GM18526 (cell line): ENCODE data around the gene BTG2.

ENCODE experiments used
- POLR2A ChIP-seq: IDR thresholded peaks from 3 replicates; pipeline ENCODE4 v1.6.1; 2011; ENCODE audit not compliant: insufficient read length; ENCODE audit errors: extremely low read depth

BTG2 gene

DNA sequence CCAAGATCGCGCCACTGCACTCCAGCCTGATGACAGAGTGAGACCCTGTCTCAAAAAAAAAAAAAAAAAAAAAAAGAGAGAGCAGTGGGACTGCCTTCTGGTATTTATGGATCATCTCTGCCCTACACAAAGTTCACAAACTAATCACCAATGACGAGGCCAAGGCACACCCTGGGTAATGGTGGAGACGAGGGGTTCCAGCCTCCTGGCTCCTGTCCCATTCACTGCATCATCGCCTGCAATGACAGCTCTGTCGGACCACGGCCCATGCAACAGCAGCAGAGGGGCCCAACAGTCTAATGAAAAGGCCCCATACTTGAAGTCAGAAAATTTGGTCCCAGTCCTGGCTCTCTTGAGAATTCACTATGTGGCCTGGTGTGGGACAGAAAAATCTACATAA lies 2.9 kb upstream of the BTG2 start:
- TF ChIP-seq POLR2A = no peak

DNA sequence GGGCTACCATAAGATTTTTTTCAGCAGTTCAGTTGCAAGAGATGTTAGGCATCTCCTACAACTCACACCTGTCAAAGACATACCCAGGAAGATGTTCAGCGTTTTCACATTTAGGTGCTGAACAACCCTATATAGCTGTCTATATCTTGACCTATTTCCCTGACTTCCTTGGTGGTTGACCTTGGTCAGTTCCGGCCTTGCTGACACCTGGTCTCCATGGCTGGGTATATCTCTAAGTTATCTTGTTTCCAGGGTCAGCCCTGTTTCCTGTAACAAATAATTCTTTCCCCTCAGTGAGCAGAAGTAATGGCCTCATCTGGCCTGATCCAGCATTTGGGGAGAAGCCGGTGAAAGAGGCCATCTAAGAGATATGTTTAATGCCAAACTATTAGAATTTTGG lies 2.4 kb upstream of the BTG2 start:
- TF ChIP-seq POLR2A = no peak

DNA sequence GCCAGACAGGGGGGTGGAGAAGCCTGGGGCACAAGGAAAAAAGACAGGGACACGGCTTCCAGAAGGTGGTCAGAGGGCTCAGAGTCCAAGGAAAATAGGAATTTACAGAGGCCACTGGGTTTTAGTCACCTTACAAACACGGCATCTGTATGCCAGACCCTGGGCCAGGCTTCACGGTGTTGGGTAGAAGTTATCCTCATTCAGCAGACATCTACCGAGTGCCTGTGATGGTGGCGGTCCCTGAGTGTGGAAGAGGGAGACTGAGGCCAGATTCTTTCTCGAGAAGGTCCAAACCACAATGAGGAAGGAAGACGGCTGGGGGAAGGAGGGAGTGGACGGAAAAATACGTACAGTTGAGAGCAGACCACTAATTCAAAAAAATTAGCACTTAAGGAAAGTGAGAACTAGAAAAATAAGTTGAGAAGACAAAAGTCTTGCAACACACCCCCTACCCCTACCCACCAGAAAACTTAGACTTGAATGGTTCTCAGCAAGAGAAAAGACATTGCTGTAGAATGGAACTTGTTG lies 864 bp upstream of the BTG2 start:
- peak; percentile 1 for TF ChIP-seq POLR2A

DNA sequence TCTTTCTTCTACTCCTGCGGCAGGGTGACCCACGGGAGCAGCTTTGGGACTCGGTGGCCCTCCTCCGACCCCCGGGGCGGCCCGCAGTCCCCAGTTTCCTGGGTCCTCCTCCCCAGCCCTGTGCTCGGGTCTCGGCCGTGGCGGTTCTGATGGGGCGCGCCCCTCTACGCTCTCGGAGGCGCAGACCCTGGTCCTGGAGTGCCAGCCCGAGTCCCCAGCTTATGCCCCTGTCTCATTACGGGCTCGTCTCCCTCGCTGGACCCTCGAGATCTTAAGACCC lies 430 bp downstream of the BTG2 start:
- no peak for TF ChIP-seq POLR2A

DNA sequence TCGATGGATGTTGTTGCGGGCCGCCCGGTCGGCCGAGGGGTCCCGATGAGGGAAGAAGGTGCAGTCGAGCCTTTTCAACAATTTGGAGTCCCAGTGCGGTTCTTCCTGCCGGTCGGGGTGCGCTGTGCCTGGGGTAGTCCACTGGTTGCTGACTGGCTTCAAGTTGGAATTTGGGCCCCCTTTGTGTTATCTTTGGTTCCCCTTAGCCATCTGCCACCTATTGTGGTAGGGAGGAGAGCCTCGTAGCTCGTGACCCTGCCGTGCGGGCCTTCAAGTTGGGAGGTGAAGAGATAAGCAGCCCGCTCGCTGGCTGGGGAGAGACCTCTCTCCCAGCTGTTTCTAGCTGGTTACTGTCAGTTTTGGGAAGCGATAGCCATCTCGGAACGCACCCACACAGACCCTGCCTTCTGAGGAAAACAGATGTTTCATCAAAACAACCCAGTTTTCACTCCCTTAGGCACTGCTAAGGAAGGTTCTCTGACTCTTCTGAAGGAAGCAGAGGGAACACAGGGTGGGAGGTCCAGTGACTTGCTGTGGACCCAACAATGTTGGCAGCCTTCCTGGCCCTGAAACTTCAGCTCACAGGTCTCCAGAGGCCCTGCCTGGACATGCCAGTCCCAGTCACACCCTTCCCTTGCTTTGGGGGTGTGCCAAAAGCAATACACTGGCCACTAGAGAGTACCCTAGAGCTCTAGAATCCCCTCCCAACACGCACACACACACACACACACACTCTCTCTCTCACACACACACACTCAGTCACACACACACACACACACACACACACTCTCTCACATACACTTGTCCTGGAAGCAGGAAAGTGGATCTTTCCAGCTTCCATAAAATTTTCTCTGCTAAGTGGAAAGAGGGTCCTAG lies 1.0 kb downstream of the BTG2 start:
- TF ChIP-seq POLR2A = peak; percentile 43

DNA sequence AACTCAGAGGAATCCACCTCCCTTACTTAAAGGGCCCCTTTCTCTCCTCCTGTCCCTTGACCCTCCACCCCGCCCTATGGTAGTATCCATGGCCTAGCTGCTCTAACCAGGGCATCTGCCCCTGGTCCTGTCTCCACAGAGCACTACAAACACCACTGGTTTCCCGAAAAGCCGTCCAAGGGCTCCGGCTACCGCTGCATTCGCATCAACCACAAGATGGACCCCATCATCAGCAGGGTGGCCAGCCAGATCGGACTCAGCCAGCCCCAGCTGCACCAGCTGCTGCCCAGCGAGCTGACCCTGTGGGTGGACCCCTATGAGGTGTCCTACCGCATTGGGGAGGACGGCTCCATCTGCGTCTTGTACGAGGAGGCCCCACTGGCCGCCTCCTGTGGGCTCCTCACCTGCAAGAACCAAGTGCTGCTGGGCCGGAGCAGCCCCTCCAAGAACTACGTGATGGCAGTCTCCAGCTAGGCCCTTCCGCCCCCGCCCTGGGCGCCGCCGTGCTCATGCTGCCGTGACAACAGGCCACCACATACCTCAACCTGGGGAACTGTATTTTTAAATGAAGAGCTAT lies 1.7 kb downstream of the BTG2 start:
- peak; percentile 64 for TF ChIP-seq POLR2A

DNA sequence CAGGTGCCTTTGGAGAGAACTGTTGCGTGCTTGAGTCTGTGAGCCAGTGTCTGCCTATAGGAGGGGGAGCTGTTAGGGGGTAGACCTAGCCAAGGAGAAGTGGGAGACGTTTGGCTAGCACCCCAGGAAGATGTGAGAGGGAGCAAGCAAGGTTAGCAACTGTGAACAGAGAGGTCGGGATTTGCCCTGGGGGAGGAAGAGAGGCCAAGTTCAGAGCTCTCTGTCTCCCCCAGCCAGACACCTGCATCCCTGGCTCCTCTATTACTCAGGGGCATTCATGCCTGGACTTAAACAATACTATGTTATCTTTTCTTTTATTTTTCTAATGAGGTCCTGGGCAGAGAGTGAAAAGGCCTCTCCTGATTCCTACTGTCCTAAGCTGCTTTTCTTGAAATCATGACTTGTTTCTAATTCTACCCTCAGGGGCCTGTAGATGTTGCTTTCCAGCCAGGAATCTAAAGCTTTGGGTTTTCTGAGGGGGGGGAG lies 2.4 kb downstream of the BTG2 start:
- TF ChIP-seq POLR2A = no peak

DNA sequence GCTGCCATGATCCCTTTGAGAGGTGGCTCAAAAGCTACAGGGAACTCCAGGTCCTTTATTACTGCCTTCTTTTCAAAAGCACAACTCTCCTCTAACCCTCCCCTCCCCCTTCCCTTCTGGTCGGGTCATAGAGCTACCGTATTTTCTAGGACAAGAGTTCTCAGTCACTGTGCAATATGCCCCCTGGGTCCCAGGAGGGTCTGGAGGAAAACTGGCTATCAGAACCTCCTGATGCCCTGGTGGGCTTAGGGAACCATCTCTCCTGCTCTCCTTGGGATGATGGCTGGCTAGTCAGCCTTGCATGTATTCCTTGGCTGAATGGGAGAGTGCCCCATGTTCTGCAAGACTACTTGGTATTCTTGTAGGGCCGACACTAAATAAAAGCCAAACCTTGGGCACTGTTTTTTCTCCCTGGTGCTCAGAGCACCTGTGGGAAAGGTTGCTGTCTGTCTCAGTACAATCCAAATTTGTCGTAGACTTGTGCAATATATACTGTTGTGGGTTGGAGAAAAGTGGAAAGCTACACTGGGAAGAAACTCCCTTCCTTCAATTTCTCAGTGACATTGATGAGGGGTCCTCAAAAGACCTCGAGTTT lies 3.1 kb downstream of the BTG2 start:
- peak; percentile 39 for TF ChIP-seq POLR2A

DNA sequence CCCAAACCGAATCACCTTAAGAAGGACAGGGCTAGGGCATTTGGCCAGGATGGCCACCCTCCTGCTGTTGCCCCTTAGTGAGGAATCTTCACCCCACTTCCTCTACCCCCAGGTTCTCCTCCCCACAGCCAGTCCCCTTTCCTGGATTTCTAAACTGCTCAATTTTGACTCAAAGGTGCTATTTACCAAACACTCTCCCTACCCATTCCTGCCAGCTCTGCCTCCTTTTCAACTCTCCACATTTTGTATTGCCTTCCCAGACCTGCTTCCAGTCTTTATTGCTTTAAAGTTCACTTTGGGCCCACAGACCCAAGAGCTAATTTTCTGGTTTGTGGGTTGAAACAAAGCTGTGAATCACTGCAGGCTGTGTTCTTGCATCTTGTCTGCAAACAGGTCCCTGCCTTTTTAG lies 3.6 kb downstream of the BTG2 start:
- peak; percentile 37 for TF ChIP-seq POLR2A

DNA sequence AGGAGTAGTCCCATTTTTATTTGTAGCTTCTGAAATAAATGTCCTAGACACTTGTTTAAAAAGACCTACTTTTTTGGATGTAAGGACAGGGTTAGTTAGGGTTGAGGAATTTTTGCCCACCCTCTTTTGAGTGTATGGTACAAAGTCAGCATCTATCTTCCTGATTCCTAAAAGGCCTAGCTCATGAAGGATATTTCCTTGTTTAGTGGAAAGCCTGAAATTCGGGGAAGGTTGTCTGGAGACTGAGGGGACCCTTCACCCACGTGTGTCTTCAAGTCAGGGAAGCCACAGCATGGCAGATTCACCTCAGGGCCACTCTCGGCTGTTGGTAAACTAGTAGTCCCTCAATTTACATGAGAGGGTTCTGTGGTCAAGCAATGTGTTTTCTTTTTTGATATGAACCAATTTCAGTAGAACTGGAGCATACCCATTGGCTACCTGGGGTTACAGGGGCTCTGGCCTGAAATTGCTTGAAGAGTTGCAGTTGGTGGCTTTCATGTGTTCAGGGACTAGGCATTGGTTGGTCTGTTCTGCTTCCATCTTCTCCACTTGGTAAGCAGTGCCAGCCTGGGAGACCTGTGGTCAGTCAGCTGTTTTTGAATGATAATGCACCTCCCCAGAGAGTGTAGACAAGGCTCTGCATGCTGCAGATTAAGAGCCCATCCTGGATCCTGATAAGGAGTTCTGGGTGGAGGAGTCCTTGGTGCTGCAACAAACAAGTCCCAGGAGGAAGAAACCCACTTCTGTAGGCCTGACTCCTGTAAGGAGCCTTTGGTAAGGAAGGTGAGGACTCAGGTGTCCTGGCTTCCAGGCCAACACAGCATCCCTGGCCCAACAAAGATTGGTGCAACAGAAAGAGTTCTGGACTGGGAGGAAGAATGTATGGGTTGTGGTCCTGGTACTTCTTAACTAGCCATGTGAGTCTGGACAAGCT lies 6.3 kb downstream of the BTG2 start:
- peak; percentile 18 for TF ChIP-seq POLR2A

DNA sequence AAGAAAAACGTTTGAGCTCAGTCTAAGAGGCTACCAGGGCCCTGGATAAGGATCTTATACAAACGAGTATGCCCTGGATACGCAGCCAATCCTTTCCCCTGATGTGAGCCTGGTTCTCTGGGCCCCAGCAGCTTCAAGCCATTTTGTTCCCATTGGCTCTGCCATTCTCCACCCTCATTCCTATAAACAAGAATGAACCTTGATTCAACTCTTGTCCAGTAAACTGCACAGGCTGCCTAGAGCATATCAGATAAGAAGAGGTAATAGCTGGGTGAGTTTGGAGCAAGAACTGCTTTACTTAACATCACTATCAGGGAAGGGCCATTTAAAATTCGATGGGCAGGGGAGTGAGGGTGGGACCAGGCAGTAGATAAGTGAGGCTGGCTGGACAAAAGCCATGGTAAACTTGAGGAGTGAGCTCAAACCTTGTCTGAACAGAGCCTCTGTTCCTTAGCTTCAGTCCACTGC lies 11.3 kb downstream of the BTG2 start:
- no peak for TF ChIP-seq POLR2A

DNA sequence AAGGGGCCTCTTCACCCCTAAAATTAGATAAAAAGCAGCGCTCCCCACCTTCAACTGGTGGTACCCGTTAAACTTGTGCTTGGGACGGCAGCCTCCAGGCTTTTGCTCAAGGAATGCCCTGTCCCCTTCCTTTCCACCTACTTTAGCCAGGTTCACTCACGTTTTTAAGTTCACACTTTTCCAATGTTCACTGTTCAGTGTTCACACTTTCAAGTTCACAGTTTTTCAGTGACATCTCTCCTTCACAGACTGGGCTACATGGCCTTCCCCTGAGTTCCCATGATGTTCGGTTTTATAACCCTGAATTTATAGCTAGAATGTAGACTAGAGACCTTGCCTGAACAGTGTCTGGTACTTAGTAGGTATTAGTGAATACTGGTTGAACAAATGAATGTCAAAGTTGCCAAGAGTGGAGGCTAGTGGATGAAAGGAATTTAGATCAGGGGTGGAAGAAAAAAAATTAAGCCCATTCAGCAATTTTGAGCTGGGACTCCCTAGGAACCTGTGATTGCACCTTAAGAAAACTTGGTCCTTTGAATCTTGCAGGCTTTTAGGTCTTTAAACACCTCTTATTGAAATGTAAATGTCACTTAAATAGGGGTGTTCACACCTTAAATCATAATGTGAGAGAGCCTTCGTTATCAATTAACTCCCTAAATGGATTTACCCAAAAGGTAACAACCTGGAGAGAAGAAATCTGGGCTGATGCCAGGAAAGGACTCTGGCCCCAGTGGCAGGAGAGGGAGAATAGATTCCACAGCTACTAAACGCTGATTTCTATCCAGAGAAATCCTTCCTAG lies 12.3 kb downstream of the BTG2 start:
- no peak for TF ChIP-seq POLR2A

DNA sequence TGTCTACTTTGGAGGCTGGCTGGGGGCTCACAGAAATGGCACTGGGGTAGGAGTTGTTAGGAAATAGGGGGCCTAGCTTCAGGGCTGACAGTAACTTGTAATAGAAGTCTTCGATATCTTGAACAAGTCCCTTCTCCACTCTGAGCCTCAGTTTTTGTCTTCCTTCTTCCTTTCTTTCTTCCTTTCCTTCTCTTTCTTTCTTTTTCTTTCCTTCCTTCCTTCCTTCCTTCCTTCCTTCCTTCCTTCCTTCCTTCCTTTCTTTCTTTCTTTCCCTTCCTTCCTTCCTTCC lies 12.9 kb downstream of the BTG2 start:
- TF ChIP-seq POLR2A = no peak

DNA sequence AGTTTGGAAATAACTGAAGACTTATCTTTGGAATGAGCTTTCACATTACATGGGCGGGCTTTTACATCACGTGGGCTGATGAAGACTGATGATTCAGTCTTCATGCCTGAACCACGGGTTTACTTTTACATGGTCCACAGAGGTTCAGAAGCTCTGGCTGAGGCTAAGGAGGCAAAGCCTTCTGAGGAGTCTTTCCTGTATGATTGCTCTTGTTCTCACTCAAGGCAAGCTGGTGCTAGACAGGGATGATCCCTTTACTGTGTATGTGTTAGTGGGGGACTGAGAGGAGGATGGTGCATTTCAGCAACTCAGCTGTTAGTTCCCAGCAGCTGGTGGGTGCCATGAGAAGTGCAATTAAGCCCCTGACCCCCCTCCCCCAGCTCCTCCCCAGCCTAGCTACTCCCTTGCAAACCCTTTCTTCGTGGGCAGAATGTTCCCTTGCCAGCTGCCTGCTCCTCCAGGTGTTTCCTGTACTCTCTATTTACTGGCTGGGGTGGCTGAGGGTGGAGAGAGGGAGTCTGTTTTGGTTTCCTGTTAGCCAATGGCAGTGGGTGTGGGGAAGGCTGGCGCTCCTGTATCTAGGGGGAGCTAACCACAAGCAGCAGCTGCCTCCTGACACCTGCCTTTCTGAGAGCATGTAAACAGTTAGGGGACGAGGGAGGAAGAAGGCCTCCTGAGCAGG lies 15.4 kb downstream of the BTG2 start:
- no peak for TF ChIP-seq POLR2A
